Endodermal cell (in vitro differentiated cells): ENCODE measurements around the gene RAB15. TPM values are rescaled to one million over a fixed set of nuclear protein-coding genes. Genes with fewer than 3 reads are reported as not detected.

Experiments
- DNase-seq: peaks from one replicate; pipeline ENCODE4 v3.0.0-alpha.2; 2017
- H3K27ac ChIP-seq: 2 replicates; pipeline ENCODE4 v1.5.1; 2013; ENCODE audit warnings: mild to moderate bottlenecking, low read depth, low read length, moderate library complexity
- H3K27me3 ChIP-seq: 2 replicates; pipeline ENCODE4 v1.6.1; 2013; ENCODE audit warnings: mild to moderate bottlenecking, low read length, moderate library complexity; ENCODE audit not compliant: insufficient read depth, control insufficient read depth, poor library complexity, severe bottlenecking
- H3K36me3 ChIP-seq: 2 replicates; pipeline ENCODE4 v1.7.0; 2013; ENCODE audit warnings: mild to moderate bottlenecking, low read length, moderate library complexity; ENCODE audit not compliant: control insufficient read depth, insufficient read depth
- H3K4me1 ChIP-seq: one replicate; pipeline ENCODE4 v1.7.0; 2013; ENCODE audit warnings: low read length; ENCODE audit not compliant: control insufficient read depth, insufficient read depth
- H3K4me3 ChIP-seq: 2 replicates; pipeline ENCODE4 v1.5.1; 2013; ENCODE audit warnings: mild to moderate bottlenecking, low read length, moderate library complexity
- H3K9ac ChIP-seq: 2 replicates; pipeline ENCODE4 v1.6.1; 2013; ENCODE audit warnings: mild to moderate bottlenecking, low read length, moderate library complexity; ENCODE audit not compliant: poor library complexity, severe bottlenecking; ENCODE audit errors: extremely low read depth
- H3K9me3 ChIP-seq: 2 replicates; pipeline ENCODE4 v1.6.1; 2013; ENCODE audit warnings: mild to moderate bottlenecking, low read length, moderate library complexity; ENCODE audit not compliant: control insufficient read depth
- H3K27ac Mint-ChIP-seq: 2 replicates; pipeline ENCODE4 v1.8.0; 2020; ENCODE audit warnings: mixed read lengths
- H3K27me3 Mint-ChIP-seq: 2 replicates; pipeline ENCODE4 v1.8.0; 2021; ENCODE audit warnings: mild to moderate bottlenecking, mixed read lengths; ENCODE audit not compliant: insufficient read depth
- H3K36me3 Mint-ChIP-seq: 2 replicates; pipeline ENCODE4 v1.8.0; 2020; ENCODE audit warnings: low read depth, mixed read lengths
- H3K4me1 Mint-ChIP-seq: 2 replicates; pipeline ENCODE4 v1.8.0; 2020; ENCODE audit warnings: mixed read lengths
- H3K4me3 Mint-ChIP-seq: 2 replicates; pipeline ENCODE4 v1.8.0; 2020; ENCODE audit warnings: mild to moderate bottlenecking, moderate library complexity, mixed read lengths
- H3K9me3 Mint-ChIP-seq: 2 replicates; pipeline ENCODE4 v1.8.0; 2020; ENCODE audit warnings: mild to moderate bottlenecking, mixed read lengths
- WGBS, 2 experiments: methylation state at CpG; one replicate each; pipeline versions ENCODE4 v1.1.5 to v1.1.7; 2013; ENCODE audit warnings: missing lambda C conversion rate in 2 of 2, mixed read lengths in 1 of 2; ENCODE audit not compliant: insufficient coverage in 1 of 2, insufficient read length in 1 of 2; 5-methylcytosine and 5-hydroxymethylcytosine counted together
- total RNA-seq, 2 donors: library from RNA; stranded (reverse); fragmentation: NEBNext Ultra II Directional in 1 of 2; extraction: Animal tissue kit (Norgen Biotek cat#: 25700) in 1 of 2; gene quantifications; 2 replicates in 1 of 2; 3 replicates in 1 of 2; pipeline ENCODE4 v1.2.1, GENCODE V29; 2021
- TF ChIP-seq, protein P1 (sequence below): fragments of 200-600 bp; sonication (generic); conservative IDR thresholded peaks from 2 replicates; pipeline ENCODE4 v1.5.0; 2021; ENCODE audit warnings: antibody characterized with exemption, mild to moderate bottlenecking

Gene RAB15
- total RNA-seq, 2 donors from 2014 or later: 48.7 to 77.2 TPM

DNA sequence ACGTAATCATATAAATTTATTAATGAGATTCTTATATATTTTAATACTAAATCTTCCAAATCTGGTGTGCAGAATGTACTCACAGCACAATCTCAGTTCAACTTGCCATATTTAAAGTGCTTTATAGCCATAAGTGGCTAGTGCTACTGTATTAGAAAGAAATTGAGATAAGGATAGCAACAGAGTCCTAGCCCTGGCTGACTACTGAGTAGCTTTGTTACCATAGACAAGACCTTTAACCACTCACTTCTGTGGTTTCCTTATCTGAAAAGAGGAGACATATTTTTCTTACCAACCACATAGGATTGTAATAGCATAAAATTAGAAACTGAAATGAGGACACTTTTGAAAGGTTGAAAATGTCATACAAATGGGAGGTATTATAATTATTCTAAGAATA, 59.9 kb downstream of the RAB15 start:
- no CpG with 5 or more reads among the region's 1 CpG for WGBS, 2 experiments
- no peak for DNase-seq
- Mint-ChIP-seq H3K36me3 (peaks cover 8% of the 10 kb centered on the region), H3K4me3 (no peak overlapping the region), H3K27me3 (no peaks in the 10 kb centered on the region), H3K9me3 (no peaks in the 10 kb centered on the region), H3K4me1 (peaks cover 8% of the 10 kb centered on the region), H3K27ac (no peak overlapping the region)
- Histone ChIP-seq H3K4me3 (no peak overlapping the region), H3K9me3 (no peaks in the 10 kb centered on the region), H3K4me1 (no peaks in the 10 kb centered on the region), H3K27ac (no peak overlapping the region), H3K36me3 (no peaks in the 10 kb centered on the region), H3K27me3 (no peaks in the 10 kb centered on the region), H3K9ac (no peak overlapping the region)
- TF ChIP-seq, protein P1, sequence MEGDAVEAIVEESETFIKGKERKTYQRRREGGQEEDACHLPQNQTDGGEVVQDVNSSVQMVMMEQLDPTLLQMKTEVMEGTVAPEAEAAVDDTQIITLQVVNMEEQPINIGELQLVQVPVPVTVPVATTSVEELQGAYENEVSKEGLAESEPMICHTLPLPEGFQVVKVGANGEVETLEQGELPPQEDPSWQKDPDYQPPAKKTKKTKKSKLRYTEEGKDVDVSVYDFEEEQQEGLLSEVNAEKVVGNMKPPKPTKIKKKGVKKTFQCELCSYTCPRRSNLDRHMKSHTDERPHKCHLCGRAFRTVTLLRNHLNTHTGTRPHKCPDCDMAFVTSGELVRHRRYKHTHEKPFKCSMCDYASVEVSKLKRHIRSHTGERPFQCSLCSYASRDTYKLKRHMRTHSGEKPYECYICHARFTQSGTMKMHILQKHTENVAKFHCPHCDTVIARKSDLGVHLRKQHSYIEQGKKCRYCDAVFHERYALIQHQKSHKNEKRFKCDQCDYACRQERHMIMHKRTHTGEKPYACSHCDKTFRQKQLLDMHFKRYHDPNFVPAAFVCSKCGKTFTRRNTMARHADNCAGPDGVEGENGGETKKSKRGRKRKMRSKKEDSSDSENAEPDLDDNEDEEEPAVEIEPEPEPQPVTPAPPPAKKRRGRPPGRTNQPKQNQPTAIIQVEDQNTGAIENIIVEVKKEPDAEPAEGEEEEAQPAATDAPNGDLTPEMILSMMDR: no peak

DNA sequence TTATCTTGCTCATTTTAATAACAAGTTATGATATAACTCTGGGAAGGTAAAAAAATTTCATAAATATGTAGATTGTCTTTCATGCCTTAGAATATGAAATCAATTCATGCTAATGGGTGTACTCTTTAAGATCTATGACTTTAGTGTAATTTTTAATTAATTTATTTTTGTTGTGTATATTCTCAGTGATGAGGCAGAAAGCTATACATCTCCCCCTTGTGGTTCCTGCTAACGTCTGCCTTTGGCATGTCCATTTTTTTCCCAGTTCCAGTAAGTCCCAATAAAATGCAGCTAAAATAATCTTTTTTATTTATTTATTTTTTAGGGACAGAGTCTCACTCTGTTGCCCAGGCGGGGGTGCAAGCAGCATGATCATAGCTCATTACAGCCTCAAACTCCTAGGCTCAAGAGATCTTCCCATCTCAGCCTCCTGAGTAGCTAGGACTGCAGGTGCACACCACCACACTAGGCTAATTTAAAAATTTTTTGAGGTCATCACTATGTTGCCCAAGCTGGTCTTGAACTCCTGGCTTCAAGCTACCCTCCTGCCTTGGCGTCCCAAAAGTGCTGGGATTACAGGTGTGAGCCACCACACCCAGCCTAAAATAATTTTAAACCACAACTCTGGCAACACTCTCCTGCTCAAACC, 61.2 kb downstream of the RAB15 start:
- H3K4me3 Mint-ChIP-seq: no peak overlapping the region
- peaks cover 8% of the 10 kb centered on the region for H3K4me1 Mint-ChIP-seq
- Histone ChIP-seq H3K9ac (no peak overlapping the region), H3K36me3 (no peaks in the 10 kb centered on the region), H3K27ac (no peak overlapping the region), H3K27me3 (no peaks in the 10 kb centered on the region), H3K9me3 (no peaks in the 10 kb centered on the region), H3K4me1 (no peaks in the 10 kb centered on the region), H3K4me3 (no peak overlapping the region)
- 19 to 43% methylated on average over 1 to 3 of the region's 3 CpGs for WGBS, 2 experiments
- no peak overlapping the region for H3K27ac Mint-ChIP-seq
- H3K9me3 Mint-ChIP-seq: no peaks in the 10 kb centered on the region
- H3K27me3 Mint-ChIP-seq: no peaks in the 10 kb centered on the region
- peaks cover 3% of the 10 kb centered on the region for H3K36me3 Mint-ChIP-seq
- peak; percentile 50 for DNase-seq
- TF ChIP-seq, protein P1: peak; percentile 85

DNA sequence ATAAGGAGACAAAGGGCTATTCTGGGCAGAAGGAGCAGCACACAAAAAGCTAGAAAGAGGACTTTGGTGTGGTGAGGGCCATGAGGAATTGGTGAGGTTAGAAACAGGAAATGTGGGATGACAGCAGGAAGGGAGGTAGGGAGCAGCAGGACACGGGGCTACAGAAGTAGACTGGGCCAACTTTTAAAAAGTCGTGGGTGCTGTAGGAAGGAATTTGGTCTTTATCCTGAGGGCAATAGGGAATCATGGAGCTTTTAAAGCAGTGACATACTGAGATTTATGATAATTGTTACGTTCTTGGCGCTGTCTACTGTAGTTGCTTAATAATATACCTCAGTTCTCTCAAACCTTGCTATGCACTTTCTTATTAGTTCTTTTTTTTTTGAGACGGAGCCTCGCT, 66.1 kb downstream of the RAB15 start:
- no peaks in the 10 kb centered on the region for H3K36me3 ChIP-seq
- Mint-ChIP-seq H3K36me3 (no peaks in the 10 kb centered on the region), H3K27ac (no peak overlapping the region), H3K4me3 (no peak overlapping the region), H3K9me3 (no peaks in the 10 kb centered on the region), H3K4me1 (no peaks in the 10 kb centered on the region), H3K27me3 (peaks cover 8% of the 10 kb centered on the region)
- H3K27me3 ChIP-seq: no peaks in the 10 kb centered on the region
- no peak for DNase-seq
- TF ChIP-seq, protein P1: no peak
- no peak overlapping the region for H3K27ac ChIP-seq
- 70 to 95% methylated on average over 6 of the region's 6 CpGs for WGBS, 2 experiments
- H3K4me3 ChIP-seq: no peak overlapping the region
- no peaks in the 10 kb centered on the region for H3K4me1 ChIP-seq
- no peak overlapping the region for H3K9ac ChIP-seq
- H3K9me3 ChIP-seq: no peaks in the 10 kb centered on the region
